Stimulated activated CD8-positive, alpha-beta memory T cell treated with anti-CD3 and anti-CD28 coated beads, Interleukin-12 subunit alpha, Interleukin-12 subunit beta, amount 100 ng/mL, for 4 hours (primary cell): ENCODE measurements around the gene COMMD7.
"Not testable (repeated sequence)": the region's sequence is repeated elsewhere in the genome, so short reads cannot be mapped to it uniquely, and the experiment has no call there.

Source experiments
- DNase-seq: peaks from one replicate; pipeline ENCODE4 v3.0.0-alpha.2; 2020; ENCODE audit warnings: low read depth

The COMMD7 gene

DNA sequence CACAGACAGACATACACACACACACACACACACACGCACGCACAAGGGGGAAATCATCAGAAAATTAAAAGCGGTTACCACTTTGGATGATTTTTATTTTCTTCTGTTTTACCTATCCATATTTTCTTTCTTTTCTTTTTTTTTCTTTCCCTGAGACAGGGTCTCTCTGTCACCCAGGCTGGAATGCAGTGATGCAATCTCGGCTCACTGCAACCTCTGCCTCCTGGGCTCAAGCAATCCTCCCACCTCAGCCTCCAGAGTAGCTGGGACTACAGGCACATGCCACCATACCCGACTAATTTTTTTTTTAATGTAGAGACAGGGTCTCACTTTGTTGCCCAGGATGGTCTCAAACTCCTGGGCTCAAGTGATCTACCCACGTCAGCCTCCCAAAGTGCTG is 14.8 kb downstream of the COMMD7 start:
- not testable (repeated sequence) for DNase-seq

DNA sequence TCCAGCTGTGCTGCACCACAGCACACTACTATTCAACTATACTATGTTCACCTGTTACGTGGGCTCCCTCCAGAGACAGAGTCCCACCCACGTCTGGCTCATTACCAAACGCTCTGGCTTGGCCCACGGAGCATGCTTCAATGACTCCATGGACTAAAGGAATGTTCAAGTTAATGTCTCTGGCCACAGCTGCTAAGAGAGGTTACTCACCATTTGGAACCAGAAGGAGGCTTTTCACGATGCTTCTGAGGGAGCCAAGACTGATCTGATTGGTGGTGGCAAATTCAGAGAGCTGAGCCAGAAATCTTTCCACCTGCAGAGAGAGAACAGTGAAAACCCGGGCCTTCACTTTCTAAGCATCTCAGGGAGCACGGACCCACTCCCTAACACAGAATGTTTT is 15.6 kb downstream of the COMMD7 start:
- no peak for DNase-seq

DNA sequence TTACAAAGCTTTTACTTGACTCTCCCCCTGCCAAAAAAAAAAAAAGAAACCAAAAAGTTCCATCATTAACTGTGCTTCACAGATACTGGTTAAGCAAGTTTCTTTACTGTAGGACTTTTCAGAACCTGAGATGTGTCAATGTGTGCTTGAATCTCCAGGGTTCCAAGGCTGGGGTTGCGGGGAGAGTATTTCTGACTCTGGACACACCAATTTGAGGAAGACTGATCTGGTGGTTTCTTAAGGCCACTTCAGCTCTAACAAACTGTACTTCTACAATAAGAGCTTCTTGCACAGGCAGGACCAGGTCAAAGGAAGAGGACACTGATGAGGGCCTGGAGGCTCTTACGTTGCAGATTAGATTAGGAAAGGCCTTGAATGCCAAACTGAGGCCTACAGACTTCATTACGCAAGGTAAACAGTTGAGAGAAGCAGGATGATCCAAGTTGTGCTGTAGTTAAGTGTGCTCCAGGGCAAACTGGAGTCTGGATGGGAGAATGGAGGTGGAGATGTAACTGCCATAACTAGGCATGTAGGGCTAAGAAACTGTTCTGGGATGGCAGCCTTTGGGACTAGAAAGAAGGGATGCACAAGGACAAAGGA is 24.4 kb downstream of the COMMD7 start:
- DNase-seq, result no peak

DNA sequence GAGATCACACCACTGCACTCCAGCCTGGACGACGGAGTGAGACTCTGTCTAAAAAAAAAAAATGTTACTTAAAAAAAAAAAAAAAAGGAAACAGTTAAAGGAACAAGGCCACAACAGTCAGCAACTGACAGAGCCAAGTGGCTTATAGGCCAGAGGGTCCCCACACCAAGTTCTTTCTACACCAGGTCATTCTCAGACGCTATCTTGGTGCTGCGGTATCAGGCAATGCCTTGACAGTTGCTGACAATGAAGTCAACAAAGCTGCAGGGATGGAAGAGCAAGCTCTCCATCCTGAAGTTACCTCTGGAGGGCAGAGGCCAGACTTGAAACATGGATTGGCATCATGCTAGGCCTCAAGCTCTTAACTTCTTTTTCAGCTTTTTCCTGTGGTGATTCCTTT is 31.9 kb downstream of the COMMD7 start:
- DNase-seq, result no peak

DNA sequence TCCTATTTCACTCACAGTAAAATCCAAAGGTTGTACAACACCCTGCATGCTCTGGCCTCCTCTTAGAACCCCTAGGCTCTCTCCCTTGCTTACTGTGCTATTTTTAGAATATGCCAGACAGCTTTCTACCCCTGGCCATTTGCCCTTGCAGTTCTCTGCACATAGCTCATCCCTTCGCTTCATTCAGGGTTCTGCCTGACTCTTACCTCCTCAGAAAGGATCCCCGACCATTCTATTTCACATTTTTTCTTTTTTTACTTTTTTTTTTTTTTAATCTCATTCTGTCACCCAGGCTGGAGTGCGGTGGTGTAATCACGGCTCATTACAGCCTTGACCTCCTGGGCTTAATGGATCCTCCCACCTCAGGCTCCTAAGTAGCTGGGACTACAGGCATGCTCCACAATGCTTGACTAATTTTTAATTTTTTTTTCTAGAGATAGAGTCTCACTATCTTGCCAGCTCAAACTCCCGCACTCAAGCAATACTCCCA is 33.6 kb downstream of the COMMD7 start:
- no peak for DNase-seq

DNA sequence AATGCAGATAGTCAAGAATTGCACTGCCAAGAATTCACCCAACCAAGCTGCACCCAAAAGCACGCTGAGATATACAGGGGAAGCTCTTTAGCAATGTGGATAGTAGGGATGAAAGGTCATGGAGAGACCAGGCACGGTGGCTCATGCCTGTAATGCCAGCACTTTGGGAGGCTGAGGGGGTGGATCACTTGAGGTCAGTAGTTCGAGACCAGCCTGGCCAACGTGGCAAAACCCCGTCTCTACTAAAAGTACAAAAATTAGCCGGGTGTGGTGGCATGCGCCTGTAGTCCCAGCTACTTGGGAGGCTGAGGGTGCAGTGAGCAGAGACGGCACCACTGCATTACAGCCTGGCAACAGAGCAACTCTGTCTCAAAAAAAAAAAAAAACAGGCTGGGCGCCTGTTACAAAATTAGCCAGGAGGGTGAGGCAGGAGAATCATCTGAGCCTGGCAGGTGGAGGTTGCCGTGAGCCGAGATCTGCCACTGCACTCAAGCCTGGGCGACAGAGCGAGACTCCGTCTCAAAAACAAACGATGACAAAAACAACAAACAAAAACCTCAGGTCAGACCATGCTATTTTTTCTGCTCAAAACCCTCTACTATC is 34.1 kb downstream of the COMMD7 start:
- DNase-seq, result not testable (repeated sequence)

DNA sequence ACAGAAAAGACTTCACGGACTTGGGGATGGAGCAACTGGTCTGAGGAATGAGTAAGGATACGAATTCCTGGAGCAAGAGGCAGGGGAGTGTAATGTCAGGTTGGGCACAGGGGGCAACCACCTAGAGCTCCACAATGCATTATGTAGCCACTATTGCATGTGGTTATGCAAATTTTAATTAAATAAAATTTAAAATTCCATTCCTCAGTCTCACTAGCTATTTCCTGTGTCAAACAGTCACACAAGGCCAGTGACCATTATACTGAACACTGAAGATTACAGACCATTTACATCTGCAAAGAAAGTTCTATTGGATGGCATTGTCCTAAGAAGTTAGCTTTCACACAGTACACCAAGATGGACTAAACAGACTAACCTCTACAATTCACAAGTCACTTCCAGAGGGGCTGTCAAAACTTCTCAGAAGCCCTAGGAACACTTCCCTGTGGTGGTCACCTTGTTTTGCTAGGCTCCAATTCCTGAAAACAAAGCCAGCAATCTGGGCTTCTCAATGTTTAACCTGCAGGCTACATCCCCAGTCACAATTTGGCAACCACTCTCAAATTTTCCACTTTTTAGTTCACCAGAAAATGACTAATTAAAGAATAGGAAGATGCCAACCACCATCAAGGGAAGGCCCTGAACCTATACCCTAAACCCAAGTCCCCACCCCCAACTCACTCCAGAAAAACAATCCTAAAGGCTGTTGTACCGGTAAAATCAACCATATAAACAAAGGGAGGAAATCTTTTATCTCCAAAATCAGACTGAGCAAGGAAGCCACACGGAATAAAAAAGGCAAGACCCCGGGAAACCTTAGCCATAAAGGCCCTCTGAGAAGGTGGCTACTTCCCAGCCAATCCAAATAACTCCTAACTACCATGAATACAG is 35.3 kb downstream of the COMMD7 start:
- no peak for DNase-seq

DNA sequence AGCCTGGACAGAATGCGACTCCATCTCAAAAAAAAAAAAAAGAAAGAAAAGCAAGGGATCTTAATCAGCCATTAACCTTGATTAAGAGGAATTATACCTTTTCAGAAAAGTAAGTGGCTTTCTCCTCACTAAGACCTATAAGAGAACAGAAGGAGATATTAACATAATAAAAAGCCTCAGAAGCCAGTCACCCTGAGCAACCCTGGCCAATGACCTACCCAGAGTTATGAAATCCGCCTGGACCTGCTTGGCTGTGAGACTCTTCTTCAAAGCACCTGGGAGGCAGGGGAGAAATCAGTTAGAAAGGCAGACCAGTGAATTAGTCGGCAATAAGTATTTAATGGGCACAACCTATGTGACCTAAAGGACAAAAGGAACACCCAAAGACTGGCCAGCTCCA is 36.8 kb downstream of the COMMD7 start:
- no peak for DNase-seq

DNA sequence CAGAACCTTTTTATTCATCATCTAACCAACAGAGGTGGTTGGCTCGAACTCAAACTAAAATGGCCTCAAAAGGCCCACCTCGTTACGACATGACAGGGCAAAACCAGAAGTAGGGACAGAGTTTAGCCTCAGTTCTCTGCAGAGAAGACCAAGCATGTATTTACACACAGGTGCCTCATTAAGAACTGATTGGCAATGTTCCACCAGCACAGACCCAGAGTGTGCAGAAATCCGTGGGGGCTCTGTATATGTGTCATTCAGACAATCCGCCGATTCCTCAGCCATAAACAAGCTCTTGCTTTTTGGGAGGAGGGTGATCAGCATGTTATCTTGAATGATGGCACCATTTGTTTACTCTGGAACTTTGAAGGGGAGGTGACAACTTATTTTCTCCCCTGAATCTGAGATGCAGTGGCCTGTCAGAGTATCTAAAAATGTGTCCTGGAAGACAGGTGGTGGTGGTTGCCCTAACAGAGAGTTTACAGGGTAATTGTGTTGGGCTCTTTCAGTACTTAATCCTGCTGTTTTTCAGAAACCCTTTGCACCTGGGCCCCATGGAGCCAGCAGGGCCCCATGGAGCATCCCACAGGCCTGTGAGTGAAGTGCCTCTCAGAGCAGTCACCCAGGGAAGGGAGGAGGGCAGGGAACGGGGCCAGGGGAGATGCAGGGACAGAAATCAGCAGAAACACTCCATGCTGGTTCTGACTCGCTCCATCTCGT is 40.4 kb downstream of the COMMD7 start:
- DNase-seq, result no peak

DNA sequence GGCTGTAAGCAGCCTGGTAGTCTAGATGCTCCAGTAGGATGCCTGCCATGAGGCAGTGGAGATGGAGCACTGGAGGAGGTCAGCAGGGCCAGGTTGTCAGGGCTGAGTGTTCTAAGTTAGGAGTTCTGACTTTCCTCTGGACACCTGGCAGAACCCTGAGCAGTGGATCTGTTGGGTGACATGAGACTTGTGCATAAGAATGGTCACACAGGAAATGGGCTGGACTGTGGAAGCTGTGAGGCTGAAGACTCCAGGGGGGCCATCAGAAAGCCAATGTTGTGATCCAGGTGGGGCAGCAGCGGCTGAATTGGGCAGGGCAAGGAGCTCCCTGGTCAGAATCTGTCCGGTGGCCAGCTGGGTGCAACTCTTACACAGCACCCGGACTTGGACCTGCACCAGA is 45.7 kb downstream of the COMMD7 start:
- DNase-seq, result no peak

DNA sequence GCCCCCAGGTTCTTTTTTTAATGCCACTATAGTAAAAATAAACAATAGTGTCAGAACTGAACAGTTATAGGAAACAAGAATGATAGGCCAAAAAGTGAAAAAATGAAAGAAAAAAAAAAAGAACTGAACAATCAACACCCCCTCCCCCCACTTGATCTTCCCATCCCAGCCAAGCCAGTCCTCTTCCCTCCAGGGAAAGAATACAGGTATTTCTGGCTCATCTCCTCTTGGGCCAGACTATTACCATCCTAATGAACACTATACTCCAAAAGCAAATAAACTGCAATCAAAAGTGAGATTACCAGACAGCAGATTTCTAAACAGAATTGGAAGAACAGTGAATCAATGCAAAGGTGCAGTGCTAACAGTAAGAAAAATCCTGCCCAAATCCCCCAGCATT is 48.2 kb downstream of the COMMD7 start:
- DNase-seq, result no peak

DNA sequence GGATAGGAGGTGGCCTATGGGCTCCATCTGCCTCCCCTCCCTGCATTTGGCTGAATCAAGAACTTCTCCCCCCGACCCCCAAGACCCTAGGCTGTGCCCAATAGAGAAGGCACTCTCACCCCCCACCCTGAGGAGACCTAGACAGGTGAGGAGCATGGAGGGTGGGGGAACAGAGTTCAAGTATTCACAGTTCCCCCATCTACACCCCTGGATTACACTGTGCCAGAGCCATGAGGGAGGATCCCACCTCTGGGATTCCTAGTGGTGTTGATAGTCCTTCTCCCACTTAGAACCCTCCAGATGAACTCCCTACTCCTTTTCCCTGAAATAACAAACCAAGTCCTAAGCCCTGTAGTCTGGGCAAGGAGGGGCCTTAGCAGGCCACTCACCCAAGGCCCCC is 54.3 kb downstream of the COMMD7 start:
- DNase-seq, result not testable (repeated sequence)

DNA sequence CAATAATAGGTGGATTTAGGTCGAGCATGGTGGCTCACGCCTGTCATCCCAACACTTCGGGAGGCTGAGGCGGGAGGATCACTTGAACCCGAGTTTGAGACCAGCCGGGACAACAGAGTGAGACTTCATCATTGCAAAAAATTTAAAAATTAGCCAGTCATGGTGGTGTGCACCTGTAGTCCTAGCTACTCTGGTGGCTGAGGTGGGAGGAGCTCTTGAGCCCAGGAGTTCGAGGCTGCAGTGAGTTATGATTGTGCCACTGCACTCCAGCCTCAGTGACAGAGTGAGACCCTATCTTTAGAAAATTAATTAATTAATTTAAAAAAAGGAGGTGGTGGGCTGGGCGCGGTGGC is 56.1 kb downstream of the COMMD7 start:
- DNase-seq, result no peak

DNA sequence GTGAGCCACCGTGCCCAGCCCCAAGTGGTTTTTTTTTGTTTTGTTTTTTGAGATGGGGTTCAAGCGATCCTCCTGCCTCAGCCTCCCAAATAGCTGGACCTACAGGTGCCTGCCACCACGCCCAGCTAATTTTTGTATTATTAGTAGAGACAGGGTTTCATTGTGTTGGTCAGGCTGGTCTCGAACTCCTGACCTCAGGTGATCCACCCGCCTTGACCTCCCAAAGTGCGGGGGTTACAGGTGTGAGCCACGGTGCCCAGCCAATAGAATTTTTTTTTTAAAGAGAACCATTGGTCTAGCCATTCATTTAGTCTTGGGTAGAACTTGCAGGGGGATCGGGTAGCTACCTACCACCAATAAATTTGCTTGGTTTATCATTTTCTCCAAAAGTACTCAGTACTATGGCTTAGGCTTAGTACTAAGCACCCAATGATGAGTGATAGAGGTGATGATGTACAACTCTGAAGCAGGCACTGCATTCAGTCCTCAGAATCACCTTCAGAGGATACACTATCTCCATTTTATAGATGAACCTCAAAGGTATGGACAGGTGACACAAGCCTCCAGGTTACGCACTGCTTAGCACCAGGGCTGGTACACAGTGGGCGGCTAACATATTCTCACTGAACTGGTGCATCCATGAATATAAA is 56.6 kb downstream of the COMMD7 start:
- no peak for DNase-seq

DNA sequence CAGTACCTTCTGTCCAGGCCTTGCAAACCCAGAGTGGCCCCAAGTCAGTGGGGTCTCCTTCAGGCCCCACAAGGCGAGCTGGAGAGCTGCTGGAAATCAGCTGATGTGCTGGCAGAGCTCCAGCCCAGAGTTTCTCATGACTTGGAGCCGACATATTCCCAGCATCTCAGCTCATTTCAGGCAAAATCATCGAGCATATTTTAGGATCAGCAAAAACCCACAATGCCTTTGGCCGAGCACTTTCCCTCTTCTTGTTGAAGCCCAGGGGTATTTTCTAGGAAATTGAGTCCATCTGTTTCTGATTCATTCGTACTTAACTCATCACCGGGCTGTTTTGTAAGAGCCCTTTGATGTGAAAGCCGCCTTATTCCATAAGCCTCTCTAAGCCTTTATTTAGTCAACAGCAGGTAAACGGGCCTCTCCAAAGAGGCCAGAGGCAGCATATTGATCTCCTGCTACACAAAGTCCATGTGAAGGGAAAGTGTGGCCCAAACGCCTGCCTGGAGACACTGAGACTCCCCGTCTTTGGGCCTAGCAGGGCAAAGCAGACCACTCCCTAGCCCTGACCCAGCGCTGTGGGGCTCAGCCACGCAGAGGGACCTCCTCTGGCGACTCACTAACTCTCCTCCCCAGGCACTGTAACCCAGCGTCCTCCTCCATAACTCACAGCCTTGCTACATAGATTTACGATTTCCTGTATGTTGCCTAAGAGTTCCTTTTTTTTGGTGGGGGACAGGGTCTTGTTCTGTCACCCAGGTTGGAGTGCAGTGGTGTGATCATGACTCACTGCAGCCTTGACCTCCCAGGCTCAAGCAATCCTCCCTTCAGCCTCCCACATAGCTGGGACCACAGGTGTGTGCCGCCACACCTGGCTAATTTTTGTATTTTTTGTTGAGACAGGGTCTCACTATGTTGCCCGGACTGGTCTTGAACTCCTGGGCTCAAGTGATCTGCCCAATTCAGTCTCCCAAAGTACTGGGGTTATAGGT is 57.4 kb downstream of the COMMD7 start:
- DNase-seq, result no peak

DNA sequence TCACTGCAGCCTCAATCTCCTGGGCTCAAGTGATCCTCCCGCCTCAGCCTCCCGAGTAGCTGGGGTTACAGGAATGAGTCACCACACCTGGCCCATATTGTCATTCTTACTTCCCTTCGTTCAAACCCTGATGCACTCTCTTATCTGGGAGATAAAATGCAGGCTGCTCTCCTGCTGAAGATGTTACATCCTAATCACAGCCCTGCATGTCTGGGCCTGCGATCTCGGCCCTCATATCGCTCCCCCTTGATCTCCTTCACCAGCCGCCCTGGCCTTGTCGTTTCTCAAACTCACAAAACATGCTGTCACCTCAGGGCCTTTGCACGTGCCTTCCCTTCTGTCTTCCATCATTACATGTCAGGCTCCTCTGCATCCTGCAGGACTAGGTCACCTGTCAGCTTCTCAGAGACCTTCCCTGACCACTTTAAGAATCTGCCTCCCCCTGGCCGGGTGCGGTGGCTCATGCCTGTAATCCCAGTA is 60.7 kb downstream of the COMMD7 start:
- DNase-seq, result no peak

DNA sequence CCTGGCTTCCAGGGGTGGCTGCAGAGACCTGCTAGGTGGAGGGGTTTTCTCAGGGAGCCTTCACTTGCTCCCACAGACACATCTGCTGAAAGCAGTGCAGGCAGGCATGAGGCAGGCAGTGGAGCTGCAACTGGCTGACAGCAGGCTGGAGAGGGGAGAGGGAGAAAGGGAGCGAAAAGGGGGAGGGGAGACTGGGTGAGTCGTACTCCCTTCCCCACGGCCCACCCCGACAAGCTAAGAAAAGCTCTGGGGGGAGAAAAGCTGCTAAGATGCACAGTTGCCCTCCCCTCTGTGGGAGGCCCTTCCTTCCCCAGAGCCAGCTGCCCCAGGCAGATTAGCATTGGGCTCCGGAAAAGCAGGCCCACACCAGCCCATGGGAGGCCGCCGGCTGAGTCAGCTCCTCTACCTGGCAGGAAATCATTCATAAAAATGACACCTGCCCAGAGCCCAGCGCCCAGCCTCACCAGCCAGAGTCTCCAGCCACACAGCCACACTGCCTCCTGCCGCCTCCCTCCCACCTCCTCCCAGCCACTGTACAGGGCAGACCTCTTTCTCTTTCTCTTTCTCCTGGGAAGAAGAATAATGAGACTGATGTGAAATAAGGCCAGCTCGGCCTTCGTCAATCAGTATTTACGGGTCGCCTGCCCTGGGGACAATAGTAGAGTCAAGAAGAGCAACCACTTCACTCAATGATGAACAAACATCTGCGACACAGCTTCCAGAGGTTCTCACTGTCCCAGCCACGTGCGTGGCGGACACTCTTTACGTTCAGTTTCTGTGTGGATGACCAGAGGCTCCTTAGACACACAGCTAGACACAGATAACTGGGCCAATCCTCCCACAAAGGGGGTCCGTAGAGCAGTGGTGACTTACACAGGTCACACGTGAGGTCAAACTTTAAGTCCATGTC is 61.8 kb downstream of the COMMD7 start:
- DNase-seq, result no peak

DNA sequence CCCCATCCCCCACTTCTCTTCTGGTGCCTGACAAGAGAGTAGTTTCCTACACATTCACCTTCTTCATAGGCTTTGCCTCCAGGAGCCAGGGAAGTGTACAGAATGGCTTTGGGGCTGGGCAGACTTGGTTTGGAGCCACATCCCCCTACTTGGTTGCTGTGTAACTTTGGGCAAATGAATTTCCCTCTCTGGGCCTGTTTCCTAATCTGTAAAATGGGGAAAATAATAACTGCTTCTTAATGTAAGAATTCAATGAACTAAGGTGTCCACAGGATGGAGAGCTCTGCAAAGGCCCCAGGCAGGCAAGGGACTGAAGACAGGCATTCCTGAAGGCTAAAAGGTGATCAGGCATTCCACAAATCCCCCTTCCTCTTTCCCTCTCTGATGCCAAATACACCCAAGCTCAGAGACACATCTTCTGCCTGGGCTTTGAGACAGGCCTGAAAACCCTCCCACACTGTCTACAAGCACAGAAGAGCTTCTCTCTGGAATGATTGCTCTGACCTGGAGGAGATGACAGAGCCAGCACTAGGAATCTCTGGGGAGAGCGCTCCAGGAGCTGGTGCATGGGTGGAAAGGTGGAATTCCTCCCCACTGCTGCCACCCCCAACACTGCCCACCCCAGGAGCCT is 62.6 kb downstream of the COMMD7 start:
- DNase-seq, result no peak

DNA sequence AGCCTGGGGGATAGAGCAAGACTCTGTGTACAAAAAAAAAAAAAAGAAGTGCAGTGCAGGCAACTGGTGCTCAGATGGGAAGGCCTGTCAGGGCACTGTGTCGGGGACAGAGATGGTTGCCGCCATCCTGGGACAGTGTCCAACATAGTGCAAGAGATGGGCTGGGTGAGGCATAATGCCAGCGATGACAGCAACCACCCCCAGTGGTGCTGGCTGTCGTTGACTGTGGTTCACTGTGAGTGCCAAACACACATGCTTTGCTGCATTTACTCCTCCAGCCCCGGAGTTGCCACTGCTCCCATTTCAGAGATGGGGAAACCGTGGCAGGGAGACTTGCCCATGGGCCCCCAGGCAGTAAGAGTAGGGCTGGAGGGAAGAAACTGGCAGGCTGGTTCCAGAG is 64.3 kb downstream of the COMMD7 start:
- no peak for DNase-seq
